Astrocyte (in vitro differentiated cells and primary cell): ENCODE measurements around the gene KIF11. TPM values are rescaled to one million over a fixed set of nuclear protein-coding genes. Genes with fewer than 3 reads are reported as not detected.
"Not testable (repeated sequence)": the region's sequence is repeated elsewhere in the genome, so short reads cannot be mapped to it uniquely, and the experiment has no call there.

Experiments used
- DNase-seq: peaks from one replicate; pipeline ENCODE4 v3.0.0-alpha.2; 2010; ENCODE audit warnings: low read depth
- FAIRE-seq: peaks from 2 replicates; lab custom pipeline; 2011; peaks lifted over from hg19 to GRCh38; lab: Jason Lieb, UNC
- H2AFZ ChIP-seq: 2 replicates; pipeline ENCODE4 v1.6.0; 2012; ENCODE audit warnings: low read depth, low read length, inconsistent platforms
- H3K27ac ChIP-seq: 2 replicates; pipeline ENCODE4 v1.5.1; 2011; ENCODE audit warnings: low read depth, low read length, inconsistent platforms
- H3K27me3 ChIP-seq: 2 replicates; pipeline ENCODE4 v1.6.0; 2011; ENCODE audit warnings: low read length, inconsistent platforms; ENCODE audit not compliant: insufficient read depth
- H3K36me3 ChIP-seq: 2 replicates; pipeline ENCODE4 v1.5.1; 2011; ENCODE audit warnings: low read length, inconsistent platforms; ENCODE audit not compliant: insufficient read depth
- H3K4me1 ChIP-seq: 2 replicates; pipeline ENCODE4 v1.5.1; 2011; ENCODE audit warnings: low read length, inconsistent platforms; ENCODE audit not compliant: insufficient read depth
- H3K4me2 ChIP-seq: 2 replicates; pipeline ENCODE4 v1.6.0; 2012; ENCODE audit warnings: low read length, inconsistent platforms
- H3K4me3 ChIP-seq: 2 replicates; pipeline ENCODE4 v1.5.1; 2011; ENCODE audit warnings: low read depth, mild to moderate bottlenecking, low read length, inconsistent platforms; ENCODE audit not compliant: insufficient read depth
- H3K79me2 ChIP-seq: 2 replicates; pipeline ENCODE4 v1.6.0; 2012; ENCODE audit warnings: mild to moderate bottlenecking, low read length, inconsistent platforms; ENCODE audit not compliant: insufficient read depth
- H3K9ac ChIP-seq: 2 replicates; pipeline ENCODE4 v1.6.0; 2012; ENCODE audit warnings: mild to moderate bottlenecking, low read length, inconsistent platforms
- H3K9me3 ChIP-seq: 2 replicates; pipeline ENCODE4 v1.5.1; 2012; ENCODE audit warnings: low read depth, mild to moderate bottlenecking, low read length, inconsistent platforms; ENCODE audit not compliant: insufficient read depth
- H4K20me1 ChIP-seq: 2 replicates; pipeline ENCODE4 v1.6.0; 2012; ENCODE audit warnings: low read length, inconsistent platforms; ENCODE audit not compliant: insufficient read depth
- H3K27ac Mint-ChIP-seq: one replicate; pipeline ENCODE4 v1.8.0; 2021; ENCODE audit warnings: mild to moderate bottlenecking, mixed read lengths; ENCODE audit not compliant: unreplicated experiment
- H3K27me3 Mint-ChIP-seq: one replicate; pipeline ENCODE4 v1.8.0; 2021; ENCODE audit warnings: low read depth, mixed read lengths; ENCODE audit not compliant: unreplicated experiment
- H3K36me3 Mint-ChIP-seq: one replicate; pipeline ENCODE4 v1.8.0; 2021; ENCODE audit warnings: low read depth, mixed read lengths; ENCODE audit not compliant: unreplicated experiment
- H3K4me1 Mint-ChIP-seq: one replicate; pipeline ENCODE4 v1.8.0; 2021; ENCODE audit warnings: low read depth, mixed read lengths; ENCODE audit not compliant: unreplicated experiment
- H3K4me3 Mint-ChIP-seq: one replicate; pipeline ENCODE4 v1.8.0; 2021; ENCODE audit warnings: mild to moderate bottlenecking, moderate library complexity, mixed read lengths; ENCODE audit not compliant: unreplicated experiment
- H3K9me3 Mint-ChIP-seq: one replicate; pipeline ENCODE4 v1.8.0; 2021; ENCODE audit warnings: mild to moderate bottlenecking, mixed read lengths; ENCODE audit not compliant: unreplicated experiment
- CTCF ChIP-seq: IDR thresholded peaks from 2 replicates; pipeline ENCODE4 v1.5.1; 2011; ENCODE audit warnings: low read depth, mild to moderate bottlenecking, inconsistent platforms, low read length, moderate library complexity; ENCODE audit not compliant: insufficient read depth
- EZH2 ChIP-seq: IDR thresholded peaks from 2 replicates; pipeline ENCODE4 v1.6.1; 2012; ENCODE audit warnings: mild to moderate bottlenecking, low read length, inconsistent platforms; ENCODE audit not compliant: insufficient read depth
- total RNA-seq: library from RNA; stranded (reverse); gene quantifications from 2 replicates; pipeline ENCODE4 v1.2.1, GENCODE V29; 2021

Gene KIF11
- total RNA-seq, 1 donor from 2014 or later, result 4.7 TPM

- Histone ChIP-seq H3K4me2 (no peak overlapping the region), H3K9me3 (no peaks in the 10 kb centered on the region), H3K4me1 (peaks cover 2% of the 10 kb centered on the region), H4K20me1 (no peaks in the 10 kb centered on the region), H3K4me3 (no peak overlapping the region), H2AFZ (no peak overlapping the region), H3K9ac (no peak overlapping the region), H3K36me3 (peaks cover 8% of the 10 kb centered on the region), H3K79me2 (no peaks in the 10 kb centered on the region), H3K27me3 (no peaks in the 10 kb centered on the region), H3K27ac (no peak overlapping the region)
- peak; percentile 52 for DNase-seq
- H3K4me1 Mint-ChIP-seq, result no peaks in the 10 kb centered on the region
- no peak for FAIRE-seq
- no peaks in the 10 kb centered on the region for H3K9me3 Mint-ChIP-seq
- H3K27me3 Mint-ChIP-seq, result no peaks in the 10 kb centered on the region
- H3K36me3 Mint-ChIP-seq, result peaks cover 2% of the 10 kb centered on the region
- no peak overlapping the region for H3K4me3 Mint-ChIP-seq
- no peak for TF ChIP-seq EZH2
- no peak for TF ChIP-seq CTCF
- H3K27ac Mint-ChIP-seq, result no peak overlapping the region
Observed at GRCh38 chr10:92640107-92640506, 47.2 kb downstream of the KIF11 start.

GRCh38 chr10:92641492-92641891 is 48.6 kb downstream of the KIF11 start:
- H3K4me1 ChIP-seq, result peaks cover 2% of the 10 kb centered on the region
- Mint-ChIP-seq H3K4me3 (no peak overlapping the region), H3K36me3 (peaks cover 2% of the 10 kb centered on the region), H3K9me3 (no peaks in the 10 kb centered on the region), H3K4me1 (no peaks in the 10 kb centered on the region), H3K27ac (no peak overlapping the region), H3K27me3 (no peaks in the 10 kb centered on the region)
- FAIRE-seq (no peak), DNase-seq (no peak)
- no peak overlapping the region for H3K4me3 ChIP-seq
- H3K4me2 ChIP-seq, result no peak overlapping the region
- no peak overlapping the region for H2AFZ ChIP-seq
- H3K27me3 ChIP-seq, result no peaks in the 10 kb centered on the region
- H3K27ac ChIP-seq, result no peak overlapping the region
- no peak overlapping the region for H3K9ac ChIP-seq
- H4K20me1 ChIP-seq, result no peaks in the 10 kb centered on the region
- H3K36me3 ChIP-seq, result no peaks in the 10 kb centered on the region
- no peaks in the 10 kb centered on the region for H3K79me2 ChIP-seq
- no peaks in the 10 kb centered on the region for H3K9me3 ChIP-seq
- TF ChIP-seq CTCF (no peak), EZH2 (no peak)

GRCh38 chr10:92644921-92645320 is 52.0 kb downstream of the KIF11 start:
- Mint-ChIP-seq H3K36me3 (no peaks in the 10 kb centered on the region), H3K27ac (no peak overlapping the region), H3K9me3 (no peaks in the 10 kb centered on the region), H3K4me3 (no peak overlapping the region), H3K4me1 (no peaks in the 10 kb centered on the region), H3K27me3 (no peaks in the 10 kb centered on the region)
- H3K4me3 ChIP-seq, result no peak overlapping the region
- no peak overlapping the region for H3K9ac ChIP-seq
- H2AFZ ChIP-seq, result no peak overlapping the region
- H3K27ac ChIP-seq, result no peak overlapping the region
- FAIRE-seq, result no peak
- no peaks in the 10 kb centered on the region for H4K20me1 ChIP-seq
- H3K9me3 ChIP-seq, result no peaks in the 10 kb centered on the region
- TF ChIP-seq CTCF (no peak), EZH2 (no peak)
- H3K27me3 ChIP-seq, result no peaks in the 10 kb centered on the region
- no peaks in the 10 kb centered on the region for H3K79me2 ChIP-seq
- H3K4me1 ChIP-seq, result peaks cover 2% of the 10 kb centered on the region
- no peak overlapping the region for H3K4me2 ChIP-seq
- peaks cover 6% of the 10 kb centered on the region for H3K36me3 ChIP-seq
- DNase-seq, result no peak

- H3K36me3 ChIP-seq, result peaks cover 21% of the 10 kb centered on the region
- not testable (repeated sequence) for H3K4me1 Mint-ChIP-seq, H3K4me3 ChIP-seq, H3K36me3 Mint-ChIP-seq, H3K9me3 ChIP-seq, H3K27me3 Mint-ChIP-seq, H2AFZ ChIP-seq, H3K4me2 ChIP-seq, H3K27ac Mint-ChIP-seq, DNase-seq, H3K4me1 ChIP-seq, H4K20me1 ChIP-seq, FAIRE-seq, H3K27me3 ChIP-seq, H3K4me3 Mint-ChIP-seq, H3K9me3 Mint-ChIP-seq, H3K27ac ChIP-seq, H3K79me2 ChIP-seq, H3K9ac ChIP-seq
Observed at GRCh38 chr10:92650864-92651263, 57.9 kb downstream of the KIF11 start.
